ENCODE results near the gene BAG5. TPM values are rescaled to one million over a fixed set of nuclear protein-coding genes. Genes with fewer than 3 reads are reported as not detected.
"Not testable (repeated sequence)": the region's sequence is repeated elsewhere in the genome, so short reads cannot be mapped to it uniquely, and the experiment has no call there.

BAG5 gene
- total RNA-seq, 1 donor from 2014 or later, result 33.8 TPM

DNA sequence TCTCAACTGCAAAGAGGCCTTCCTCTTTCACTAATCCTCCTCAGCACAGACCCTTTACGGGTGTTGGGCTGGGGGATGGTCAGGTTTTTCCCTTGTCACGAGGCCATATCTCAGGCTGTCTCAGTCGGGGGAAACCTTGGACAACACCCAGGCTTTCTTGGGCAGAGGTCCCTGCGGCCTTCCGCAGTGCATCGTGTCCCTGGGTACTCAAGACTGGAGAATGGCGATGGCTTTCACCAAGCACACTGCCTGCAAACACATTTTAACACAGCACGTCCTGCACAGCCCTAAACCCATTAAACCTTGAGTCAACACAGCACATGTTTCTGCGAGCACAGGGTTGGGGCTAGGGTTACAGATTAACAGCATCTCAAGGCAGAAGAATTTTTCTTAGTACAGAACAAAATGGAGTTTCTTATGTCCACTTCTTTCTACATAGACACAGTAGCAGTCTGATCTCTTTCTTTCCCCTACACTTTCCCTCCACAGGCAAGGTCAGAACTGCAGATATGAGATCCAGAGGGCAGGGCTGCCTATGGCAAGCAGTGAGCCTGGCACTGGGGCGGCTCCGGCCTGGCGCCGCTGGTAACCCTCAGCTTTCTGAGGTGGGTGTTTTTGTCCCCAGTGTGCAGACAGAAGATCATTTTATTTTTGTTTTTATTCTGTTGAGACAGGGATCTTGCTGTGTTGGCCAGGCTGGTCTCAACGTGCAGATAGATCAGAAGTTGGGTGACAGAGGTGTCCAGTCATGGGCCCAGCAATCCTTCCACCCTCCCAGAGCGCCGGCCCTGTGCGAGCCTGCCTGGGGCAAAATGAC is 36.8 kb downstream of the BAG5 start:
- intact Hi-C loops (cut with micrococcal nuclease), result loop anchor here (10.0 kb wide), 1 partner anchor 191 kb away; the partner anchor contains the start of gene EIF5
- not testable (repeated sequence) for H3K27ac Mint-ChIP-seq; H3K36me3 Mint-ChIP-seq (ENCODE audit: low read depth); H3K4me3 Mint-ChIP-seq; H3K9me3 Mint-ChIP-seq; DNase-seq (ENCODE audit: low spot score)
- Mint-ChIP-seq H3K4me1 (ENCODE audit: low read depth) (peaks cover 28% of the 10 kb centered on the region), H3K27me3 (ENCODE audit: insufficient read depth) (peaks cover 15% of the 10 kb centered on the region)

DNA sequence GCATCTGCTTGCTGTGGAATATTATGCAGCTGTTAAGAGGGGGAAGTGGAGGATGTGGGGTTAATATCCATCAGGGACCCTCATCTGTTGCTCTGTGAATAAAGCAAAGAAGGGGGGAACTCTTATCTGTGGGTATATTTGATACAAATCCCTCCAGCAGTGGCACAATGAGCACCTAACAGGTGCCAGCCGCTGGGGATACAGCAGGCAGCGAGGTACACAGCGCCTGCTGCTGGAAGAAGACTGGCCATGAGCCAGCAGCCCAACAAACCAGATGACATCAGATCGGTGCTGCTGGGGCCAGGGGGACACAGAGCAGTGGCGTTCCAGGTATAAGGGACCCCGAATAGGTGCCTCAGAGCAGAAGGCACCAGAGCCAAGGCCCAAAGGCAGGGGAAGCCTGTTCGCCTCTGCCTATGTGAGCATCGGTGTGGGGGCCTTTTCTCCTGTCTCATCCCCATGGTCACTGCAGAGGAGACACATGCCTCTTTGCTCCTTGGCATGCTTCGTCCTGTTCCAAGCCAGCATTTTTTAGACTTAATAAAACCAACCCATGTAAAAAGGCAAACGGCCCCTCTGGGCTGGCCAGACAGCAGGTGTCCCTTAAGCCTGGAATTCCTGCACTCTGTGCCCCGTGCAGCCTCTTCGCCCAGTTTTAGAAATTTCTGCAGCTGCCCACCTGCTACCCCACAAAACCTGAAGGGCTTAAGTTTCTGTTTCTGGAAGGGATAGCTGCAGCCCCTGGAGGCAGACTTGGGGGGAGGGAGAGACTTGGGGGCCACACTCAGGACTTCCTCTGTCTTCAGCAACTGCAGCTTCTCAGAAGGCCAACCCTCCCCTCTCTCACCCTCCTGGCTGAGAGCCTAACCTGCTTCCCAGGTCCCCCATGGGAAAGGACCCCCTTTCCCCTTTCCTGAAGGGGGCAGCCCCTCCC is 38.2 kb downstream of the BAG5 start:
- no peak for DNase-seq (ENCODE audit: low spot score)
- H3K36me3 Mint-ChIP-seq (ENCODE audit: low read depth), result no peaks in the 10 kb centered on the region
- H3K27ac Mint-ChIP-seq, result peak overlapping the region; percentile 40
- no peak overlapping the region for H3K4me3 Mint-ChIP-seq
- peaks cover 19% of the 10 kb centered on the region for H3K27me3 Mint-ChIP-seq (ENCODE audit: insufficient read depth)
- peaks cover 20% of the 10 kb centered on the region for H3K4me1 Mint-ChIP-seq (ENCODE audit: low read depth)
- H3K9me3 Mint-ChIP-seq, result no peaks in the 10 kb centered on the region
- intact Hi-C loops (cut with micrococcal nuclease), result loop anchor here (10.0 kb wide), 1 partner anchor 189 kb away; the partner anchor contains the start of gene EIF5

DNA sequence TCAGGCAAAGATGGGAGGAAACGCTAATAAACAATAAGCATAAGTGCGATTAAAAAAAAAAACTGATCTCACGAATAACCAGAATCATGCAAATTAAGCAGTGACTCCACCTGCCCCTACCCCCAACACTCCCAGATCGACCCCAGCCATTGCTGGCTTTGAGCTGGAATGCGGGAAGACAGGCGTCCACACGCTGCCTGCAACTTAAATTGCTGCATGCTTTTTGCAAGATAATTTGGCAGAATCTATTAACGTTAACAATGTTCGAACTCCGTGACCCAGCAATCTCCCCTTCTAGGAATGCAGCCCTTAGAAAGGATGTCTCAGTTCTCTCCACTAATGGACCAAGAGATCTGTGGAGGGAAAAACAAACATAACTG is 38.9 kb downstream of the BAG5 start:
- intact Hi-C loops (cut with micrococcal nuclease), result loop anchor here (10.0 kb wide), 1 partner anchor 189 kb away; the partner anchor contains the start of gene EIF5
- peak overlapping the region; percentile 69 for H3K4me3 Mint-ChIP-seq
- no peaks in the 10 kb centered on the region for H3K9me3 Mint-ChIP-seq
- H3K27ac Mint-ChIP-seq, result no peak overlapping the region
- DNase-seq (ENCODE audit: low spot score), result no peak
- no peaks in the 10 kb centered on the region for H3K36me3 Mint-ChIP-seq (ENCODE audit: low read depth)
- peaks cover 19% of the 10 kb centered on the region for H3K4me1 Mint-ChIP-seq (ENCODE audit: low read depth)
- H3K27me3 Mint-ChIP-seq (ENCODE audit: insufficient read depth), result peaks cover 19% of the 10 kb centered on the region

DNA sequence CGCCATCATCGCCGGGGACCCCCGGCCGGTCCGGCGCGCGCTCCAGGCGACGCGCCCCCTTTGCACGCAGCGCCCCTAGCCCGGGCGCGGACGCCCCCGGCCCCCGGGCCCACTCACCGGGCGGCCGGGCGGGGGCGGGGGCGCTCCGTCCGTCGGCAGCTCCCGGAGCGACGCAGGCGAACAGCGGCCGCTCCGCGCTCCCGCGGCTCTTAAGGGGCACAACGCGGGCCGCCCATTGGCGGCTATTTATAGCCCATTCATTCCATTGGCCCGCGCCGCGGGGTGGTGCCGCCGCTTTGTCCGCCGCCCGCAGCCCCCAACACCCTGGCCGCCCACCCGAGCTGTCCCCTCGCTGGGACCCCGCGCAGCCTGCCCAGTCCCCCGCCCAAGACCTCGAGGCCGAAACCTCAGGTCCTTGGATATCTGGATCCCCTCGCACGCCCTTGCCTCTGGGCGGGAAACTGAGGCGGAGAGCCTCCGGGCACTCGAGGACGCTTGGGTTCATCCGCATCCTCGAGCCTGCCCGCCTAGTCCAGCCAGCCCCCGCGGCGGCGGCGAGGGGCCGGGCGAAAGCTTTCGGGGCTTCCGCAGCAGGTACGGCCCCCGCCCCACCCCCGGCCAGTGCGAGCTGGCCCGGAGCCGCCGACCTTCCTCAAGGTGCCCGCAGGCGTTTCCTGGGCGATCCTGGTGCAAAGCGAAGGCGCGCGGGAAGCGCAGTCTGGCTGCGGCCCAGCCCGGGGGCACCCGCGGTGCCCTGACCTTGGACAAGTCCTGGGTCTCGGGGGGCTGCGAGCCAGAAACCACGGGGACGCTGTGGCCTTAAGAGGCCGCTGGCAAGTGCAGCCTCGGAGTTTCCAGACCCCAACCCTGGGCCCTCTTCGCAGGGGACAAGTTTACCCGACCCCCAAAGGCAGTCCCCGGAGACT is 39.5 kb downstream of the BAG5 start, which contains the start of gene CKB:
Gene CKB (minus strand): TSS at position 182 of the 926 bp plus-strand sequence. CDS start 337 bp downstream, outside the sequence.
- peaks cover 15% of the 10 kb centered on the region for H3K4me1 Mint-ChIP-seq (ENCODE audit: low read depth)

DNA sequence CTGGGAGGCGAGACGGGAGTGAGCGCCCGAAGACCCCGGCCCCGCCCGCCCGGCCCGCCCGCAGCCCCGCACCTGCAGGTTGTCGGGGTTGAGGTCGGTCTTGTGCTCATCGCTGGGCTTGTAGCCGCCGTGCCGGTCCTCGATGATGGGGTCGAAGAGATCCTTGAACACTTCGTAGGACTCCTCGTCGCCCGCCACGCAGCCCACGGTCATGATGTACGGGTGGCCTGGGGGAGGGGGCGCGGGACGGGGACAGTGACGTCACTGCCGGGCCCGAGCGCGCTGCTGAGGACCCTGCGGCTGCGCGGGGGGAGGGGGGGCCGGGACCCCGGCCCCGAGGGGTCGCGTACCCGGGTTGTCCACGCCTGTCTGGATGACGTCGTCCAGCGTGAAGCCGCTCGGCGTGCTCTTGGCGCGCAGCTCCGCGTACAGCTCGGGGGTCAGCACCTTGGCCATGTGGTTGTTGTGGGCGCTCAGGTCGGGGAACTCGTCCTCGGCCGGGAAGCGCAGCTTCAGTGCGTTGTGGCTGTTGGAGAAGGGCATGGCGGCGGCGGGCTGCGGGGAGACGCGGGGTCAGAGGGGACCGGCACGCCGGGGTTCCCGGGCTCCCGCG is 40.4 kb downstream of the BAG5 start:
- no peak for DNase-seq (ENCODE audit: low spot score)
- Mint-ChIP-seq H3K27me3 (ENCODE audit: insufficient read depth) (peaks cover 19% of the 10 kb centered on the region), H3K4me1 (ENCODE audit: low read depth) (peaks cover 7% of the 10 kb centered on the region), H3K9me3 (no peaks in the 10 kb centered on the region), H3K36me3 (ENCODE audit: low read depth) (no peaks in the 10 kb centered on the region), H3K4me3 (peak overlapping the region; percentile 33), H3K27ac (no peak overlapping the region)
- intact Hi-C loops (cut with micrococcal nuclease), result loop anchor here (1.0 to 10.0 kb wide), 2 partner anchors 7 to 187 kb away; partner anchors contain the start of genes EIF5 and TRMT61A

More for the DNA sequence above, 39.5 kb downstream of the BAG5 start, which contains the start of gene CKB:
- no peaks in the 10 kb centered on the region for H3K36me3 Mint-ChIP-seq (ENCODE audit: low read depth)
- no peak within 1 kb of the TSS for H3K27ac Mint-ChIP-seq
- H3K9me3 Mint-ChIP-seq, result no peaks in the 10 kb centered on the region
- intact Hi-C loops (cut with micrococcal nuclease), result loop anchor here (10.0 kb wide), 1 partner anchor 188 kb away; the partner anchor contains the start of gene EIF5
- H3K4me3 Mint-ChIP-seq, result peak within 1 kb of the TSS; percentile 69
- DNase-seq (ENCODE audit: low spot score), result no peak
- peaks cover 19% of the 10 kb centered on the region for H3K27me3 Mint-ChIP-seq (ENCODE audit: insufficient read depth)

DNA sequence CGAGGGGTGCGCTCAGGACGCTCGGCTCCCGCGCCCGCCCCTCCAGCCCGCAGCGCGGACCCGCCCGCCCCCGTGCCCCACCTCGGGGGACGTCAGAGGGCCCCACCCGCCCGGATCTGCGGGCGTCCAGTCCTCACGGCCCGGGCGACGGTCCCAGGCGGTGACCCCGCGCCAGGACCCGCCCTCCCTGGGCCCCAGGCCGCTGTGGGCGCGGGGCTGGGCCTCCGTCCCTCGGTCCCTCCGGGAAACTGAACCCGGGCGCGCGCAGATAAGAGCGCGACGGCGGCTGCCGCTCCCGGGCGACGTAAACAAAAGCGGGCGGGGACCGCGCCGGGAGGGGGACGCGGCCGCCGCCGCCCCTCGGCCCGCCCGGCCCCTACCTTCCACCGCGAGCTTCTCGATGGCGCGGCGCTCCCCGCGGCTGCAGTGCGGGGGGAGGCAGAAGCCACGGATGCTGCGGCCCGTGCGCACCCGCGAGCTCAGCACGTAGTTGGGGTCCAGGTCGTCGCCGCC is 41.0 kb downstream of the BAG5 start:
- peaks cover 19% of the 10 kb centered on the region for H3K27me3 Mint-ChIP-seq (ENCODE audit: insufficient read depth)
- H3K27ac Mint-ChIP-seq, result no peak overlapping the region
- DNase-seq (ENCODE audit: low spot score), result no peak
- intact Hi-C loops (cut with micrococcal nuclease), result loop anchor here (1.0 to 10.0 kb wide), 2 partner anchors 8 to 187 kb away; partner anchors contain the start of genes EIF5 and TRMT61A
- peaks cover 6% of the 10 kb centered on the region for H3K4me1 Mint-ChIP-seq (ENCODE audit: low read depth)
- H3K36me3 Mint-ChIP-seq (ENCODE audit: low read depth), result no peaks in the 10 kb centered on the region
- no peak overlapping the region for H3K4me3 Mint-ChIP-seq
- H3K9me3 Mint-ChIP-seq, result no peaks in the 10 kb centered on the region

DNA sequence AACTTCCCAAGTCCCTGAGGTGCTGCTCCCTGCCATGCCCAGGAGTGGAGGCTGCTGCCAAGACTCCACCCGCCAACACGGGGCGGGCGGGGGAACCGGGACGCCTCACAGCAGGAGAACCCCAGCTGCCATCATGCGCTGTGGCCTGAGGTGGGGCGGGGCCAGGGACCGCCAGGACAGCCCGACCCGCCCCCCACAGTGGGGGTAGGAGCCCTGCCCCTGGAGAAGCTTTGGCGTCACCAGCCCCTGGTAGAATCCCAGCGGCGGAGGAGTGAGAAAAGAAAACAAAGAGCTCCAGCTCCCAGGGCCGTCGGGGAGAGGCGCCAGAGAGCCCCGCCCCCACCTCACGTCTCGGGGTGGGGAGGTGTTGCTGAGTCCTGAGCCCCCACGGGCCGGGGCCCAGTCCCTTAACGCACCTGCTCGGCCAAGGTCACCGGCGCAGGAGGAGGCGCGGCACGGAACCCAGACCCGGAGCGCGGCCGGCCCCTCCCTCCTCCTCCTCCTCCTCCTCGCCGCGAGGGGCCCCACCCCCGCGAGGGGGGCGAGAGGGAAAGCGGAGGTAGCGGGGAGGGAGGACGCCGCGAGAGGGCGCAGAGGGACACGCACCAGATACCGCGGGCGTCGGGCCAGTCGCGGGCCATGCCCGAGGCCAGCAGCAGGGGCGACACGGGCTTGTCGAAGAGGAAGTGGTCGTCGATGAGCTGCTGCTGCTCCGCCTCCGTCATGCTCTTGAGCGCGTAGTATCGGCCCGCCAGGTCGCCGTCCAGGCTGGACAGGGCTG is 41.6 kb downstream of the BAG5 start:
- Mint-ChIP-seq H3K36me3 (ENCODE audit: low read depth) (no peaks in the 10 kb centered on the region), H3K27ac (no peak overlapping the region), H3K27me3 (ENCODE audit: insufficient read depth) (peaks cover 19% of the 10 kb centered on the region), H3K9me3 (no peaks in the 10 kb centered on the region), H3K4me3 (peak overlapping the region; percentile 19), H3K4me1 (ENCODE audit: low read depth) (peaks cover 6% of the 10 kb centered on the region)
- DNase-seq (ENCODE audit: low spot score), result peak; percentile 54
- intact Hi-C loops (cut with micrococcal nuclease), result loop anchor here (1.0 to 10.0 kb wide), 2 partner anchors 8 to 186 kb away; partner anchors contain the start of genes EIF5 and TRMT61A

DNA sequence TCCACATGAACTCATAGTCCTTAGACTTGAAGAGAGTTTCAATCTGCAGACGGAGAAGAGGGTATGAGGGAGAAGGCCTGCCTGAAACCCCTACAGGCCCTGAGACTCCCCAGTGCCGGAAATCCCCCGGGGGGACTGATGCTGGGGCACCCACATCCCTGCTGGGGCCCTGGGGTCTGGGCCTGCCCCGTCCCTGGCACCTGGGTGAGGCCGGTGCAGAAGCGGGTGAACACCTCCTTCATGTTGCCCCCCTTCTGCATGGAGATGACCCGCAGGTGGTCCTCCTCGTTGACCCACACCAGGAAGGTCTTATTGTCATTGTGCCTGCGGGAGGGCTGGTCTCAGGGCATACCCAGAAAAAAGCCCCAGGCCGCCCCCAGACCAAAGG is 42.2 kb downstream of the BAG5 start:
- no peak overlapping the region for H3K27ac Mint-ChIP-seq
- H3K9me3 Mint-ChIP-seq, result no peaks in the 10 kb centered on the region
- intact Hi-C loops (cut with micrococcal nuclease), result loop anchor here (10.0 kb wide), 1 partner anchor 185 kb away; the partner anchor contains the start of gene EIF5
- H3K4me1 Mint-ChIP-seq (ENCODE audit: low read depth), result peaks cover 6% of the 10 kb centered on the region
- H3K4me3 Mint-ChIP-seq, result peak overlapping the region; percentile 64
- DNase-seq (ENCODE audit: low spot score), result no peak
- H3K27me3 Mint-ChIP-seq (ENCODE audit: insufficient read depth), result peaks cover 19% of the 10 kb centered on the region
- H3K36me3 Mint-ChIP-seq (ENCODE audit: low read depth), result no peaks in the 10 kb centered on the region

DNA sequence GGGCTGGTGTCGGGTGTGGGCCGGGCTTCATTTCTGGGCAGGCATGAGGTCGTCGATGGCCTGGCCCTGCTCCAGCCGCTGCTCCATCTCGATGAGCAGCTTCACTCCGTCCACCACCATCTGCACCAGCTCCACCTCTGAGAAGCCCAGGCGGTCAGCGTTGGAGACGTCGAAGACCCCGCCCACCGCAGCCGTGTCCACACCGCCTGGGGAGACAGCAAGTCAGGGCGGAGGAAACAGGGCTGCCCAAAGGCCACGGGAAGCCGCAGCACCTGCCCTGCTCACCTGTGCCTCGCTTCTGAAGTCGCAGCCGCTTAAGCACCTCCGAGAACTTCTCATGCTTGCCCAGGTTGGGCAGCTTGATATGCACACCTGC is 42.6 kb downstream of the BAG5 start:
- peaks cover 19% of the 10 kb centered on the region for H3K27me3 Mint-ChIP-seq (ENCODE audit: insufficient read depth)
- H3K9me3 Mint-ChIP-seq, result no peaks in the 10 kb centered on the region
- DNase-seq (ENCODE audit: low spot score), result no peak
- H3K4me3 Mint-ChIP-seq, result peak overlapping the region; percentile 64
- H3K36me3 Mint-ChIP-seq (ENCODE audit: low read depth), result no peaks in the 10 kb centered on the region
- no peak overlapping the region for H3K27ac Mint-ChIP-seq
- H3K4me1 Mint-ChIP-seq (ENCODE audit: low read depth), result peaks cover 6% of the 10 kb centered on the region
- intact Hi-C loops (cut with micrococcal nuclease), result loop anchor here (10.0 kb wide), 1 partner anchor 185 kb away; the partner anchor contains the start of gene EIF5

DNA sequence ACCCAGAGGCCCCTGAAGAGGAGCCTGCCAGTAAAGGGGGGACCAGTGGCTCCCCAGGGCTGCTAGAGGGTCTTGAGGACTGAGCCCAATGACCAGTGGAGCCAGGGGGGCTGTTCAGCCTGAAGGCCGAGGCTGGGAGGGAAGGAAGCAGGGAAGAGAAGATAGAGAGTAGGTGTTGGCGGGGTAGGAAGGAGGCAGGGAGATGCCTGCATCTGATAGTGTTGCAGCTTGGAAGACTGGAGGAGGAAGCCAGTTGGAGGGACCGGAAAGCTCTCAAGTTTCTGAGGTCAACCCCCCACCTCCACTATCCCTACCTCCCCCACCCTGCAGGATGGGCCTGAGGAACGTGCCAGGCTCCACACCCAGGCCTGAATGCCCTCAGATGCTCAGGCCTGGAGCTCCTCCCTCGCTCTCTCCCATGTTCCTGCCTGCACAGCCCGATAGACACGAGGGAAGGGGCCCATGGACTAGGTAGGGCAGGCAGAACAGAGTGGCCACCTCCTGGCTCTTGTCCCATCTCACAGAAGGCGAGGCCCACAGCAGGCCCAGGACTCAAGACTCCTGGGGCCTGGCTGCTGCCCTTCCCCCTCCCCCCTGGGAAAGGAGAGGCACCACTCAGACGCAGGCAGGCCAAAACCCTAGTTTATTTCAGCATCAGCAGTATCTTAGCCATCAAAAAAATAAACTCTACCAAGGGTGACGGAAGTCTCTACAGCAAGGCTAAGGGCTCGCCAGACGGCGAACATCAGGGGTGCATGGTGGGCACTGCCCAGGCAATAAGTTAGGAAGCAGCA is 43.2 kb downstream of the BAG5 start:
- no peak for DNase-seq (ENCODE audit: low spot score)
- no peaks in the 10 kb centered on the region for H3K9me3 Mint-ChIP-seq
- intact Hi-C loops (cut with micrococcal nuclease), result no loop called here
- H3K27ac Mint-ChIP-seq, result no peak overlapping the region
- peaks cover 14% of the 10 kb centered on the region for H3K27me3 Mint-ChIP-seq (ENCODE audit: insufficient read depth)
- peak overlapping the region; percentile 56 for H3K4me3 Mint-ChIP-seq
- H3K4me1 Mint-ChIP-seq (ENCODE audit: low read depth), result peaks cover 6% of the 10 kb centered on the region
- H3K36me3 Mint-ChIP-seq (ENCODE audit: low read depth), result no peaks in the 10 kb centered on the region
